ENCODE results near the gene MAGI3.

- no peak for TF ChIP-seq EP300 (IDR thresholded peaks at IDR 0.05)
- TF ChIP-seq, protein P1, sequence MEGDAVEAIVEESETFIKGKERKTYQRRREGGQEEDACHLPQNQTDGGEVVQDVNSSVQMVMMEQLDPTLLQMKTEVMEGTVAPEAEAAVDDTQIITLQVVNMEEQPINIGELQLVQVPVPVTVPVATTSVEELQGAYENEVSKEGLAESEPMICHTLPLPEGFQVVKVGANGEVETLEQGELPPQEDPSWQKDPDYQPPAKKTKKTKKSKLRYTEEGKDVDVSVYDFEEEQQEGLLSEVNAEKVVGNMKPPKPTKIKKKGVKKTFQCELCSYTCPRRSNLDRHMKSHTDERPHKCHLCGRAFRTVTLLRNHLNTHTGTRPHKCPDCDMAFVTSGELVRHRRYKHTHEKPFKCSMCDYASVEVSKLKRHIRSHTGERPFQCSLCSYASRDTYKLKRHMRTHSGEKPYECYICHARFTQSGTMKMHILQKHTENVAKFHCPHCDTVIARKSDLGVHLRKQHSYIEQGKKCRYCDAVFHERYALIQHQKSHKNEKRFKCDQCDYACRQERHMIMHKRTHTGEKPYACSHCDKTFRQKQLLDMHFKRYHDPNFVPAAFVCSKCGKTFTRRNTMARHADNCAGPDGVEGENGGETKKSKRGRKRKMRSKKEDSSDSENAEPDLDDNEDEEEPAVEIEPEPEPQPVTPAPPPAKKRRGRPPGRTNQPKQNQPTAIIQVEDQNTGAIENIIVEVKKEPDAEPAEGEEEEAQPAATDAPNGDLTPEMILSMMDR (IDR thresholded peaks at IDR 0.05): no peak
- no peak for TF ChIP-seq POLR2A (IDR thresholded peaks at IDR 0.05)
Observed at GRCh38 chr1:113493533-113493932, 103.2 kb downstream of the MAGI3 start.
